Activated naive CD4-positive, alpha-beta T cell (primary cell): ENCODE results near the gene PPARG.
"Not testable (repeated sequence)": the region's sequence is repeated elsewhere in the genome, so short reads cannot be mapped to it uniquely, and the experiment has no call there.

Experiments used
- DNase-seq, 4 experiments: peaks; one replicate each; lab custom pipeline; 2025; lab: John Stamatoyannopoulos, UW

PPARG gene

GRCh38 chr3:12442654-12443501, 154.0 kb downstream of the PPARG start:
- no peak for DNase-seq

DNA sequence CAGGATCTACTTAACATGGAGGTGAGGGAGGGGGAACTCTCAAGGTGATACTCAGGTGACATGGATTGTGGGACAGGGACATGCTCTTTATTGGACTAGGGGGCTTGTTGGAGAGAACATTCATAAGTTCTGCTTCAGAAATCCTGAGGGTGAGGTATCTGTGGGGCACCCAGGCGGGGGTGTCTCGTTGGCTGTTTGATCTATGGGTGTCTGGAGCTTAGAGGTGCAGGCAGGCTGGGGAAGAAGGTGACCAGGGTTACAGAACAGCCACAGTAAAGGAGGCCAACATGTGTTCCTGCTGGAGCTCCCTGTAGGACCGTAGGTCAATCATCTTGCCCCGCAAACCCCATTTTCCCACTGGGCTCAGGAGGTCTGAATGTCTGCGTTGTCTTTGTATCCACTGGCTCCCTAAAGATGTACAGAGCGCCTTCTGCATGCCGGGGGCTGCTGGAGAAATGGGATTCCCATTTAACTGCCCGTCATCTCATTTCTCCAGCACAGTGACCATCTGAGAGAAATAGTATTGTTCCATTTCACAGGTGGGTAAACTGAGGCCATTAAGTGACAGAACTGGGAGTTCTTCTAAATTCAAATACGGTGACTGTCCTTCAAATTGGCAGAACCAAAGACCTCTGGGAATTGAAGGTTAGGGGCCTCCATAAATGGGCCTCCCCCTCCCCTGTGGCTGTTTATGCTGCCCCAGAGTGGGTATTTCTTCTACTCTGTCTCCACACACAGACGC, 155.1 kb downstream of the PPARG start:
- no peak for DNase-seq

DNA sequence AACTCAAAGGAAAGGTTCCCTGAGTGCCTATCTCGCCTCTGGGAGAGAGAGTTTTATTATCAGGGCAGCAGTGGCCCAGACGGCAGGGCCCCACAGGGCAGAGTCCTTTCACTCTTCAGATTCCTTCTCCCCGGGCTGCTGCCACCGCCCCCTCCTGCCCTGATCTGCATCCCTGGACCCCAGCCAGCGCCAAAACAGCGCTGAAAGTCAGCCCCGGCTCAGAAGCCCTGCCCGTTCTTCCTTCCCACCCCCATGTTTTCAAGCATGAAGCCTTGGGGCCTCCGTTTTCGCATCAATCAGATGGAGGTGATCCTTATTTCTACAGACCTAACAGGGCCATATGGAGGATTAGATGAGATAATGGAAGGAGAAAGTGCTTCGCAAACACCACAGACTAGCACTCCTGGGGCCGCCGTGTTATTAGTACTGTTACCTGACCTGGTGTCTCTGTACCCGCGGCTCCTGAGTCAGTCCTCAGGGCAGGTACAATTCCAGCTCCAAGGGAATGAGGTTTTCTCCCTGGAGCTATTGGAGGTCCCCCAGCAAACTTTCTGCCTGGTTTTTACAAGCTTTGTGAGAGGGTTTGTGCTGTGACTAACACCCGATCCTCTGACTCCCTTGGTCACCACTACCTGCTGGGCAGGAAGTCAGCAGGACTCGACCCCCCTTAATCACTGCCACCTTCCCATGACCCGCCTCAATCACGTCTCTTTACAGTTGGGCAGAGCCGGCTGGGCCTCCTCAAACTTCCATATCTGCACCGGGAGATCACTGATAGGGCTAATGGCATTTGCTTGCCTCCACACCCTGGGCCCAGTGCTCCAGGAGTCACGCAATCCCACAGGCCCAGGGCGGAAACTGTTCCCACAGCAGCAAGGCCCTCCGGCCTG, 156.0 kb downstream of the PPARG start:
- no peak for DNase-seq

- no peak for DNase-seq
Measured at GRCh38 chr3:12445523-12446240, 156.8 kb downstream of the PPARG start.

DNA sequence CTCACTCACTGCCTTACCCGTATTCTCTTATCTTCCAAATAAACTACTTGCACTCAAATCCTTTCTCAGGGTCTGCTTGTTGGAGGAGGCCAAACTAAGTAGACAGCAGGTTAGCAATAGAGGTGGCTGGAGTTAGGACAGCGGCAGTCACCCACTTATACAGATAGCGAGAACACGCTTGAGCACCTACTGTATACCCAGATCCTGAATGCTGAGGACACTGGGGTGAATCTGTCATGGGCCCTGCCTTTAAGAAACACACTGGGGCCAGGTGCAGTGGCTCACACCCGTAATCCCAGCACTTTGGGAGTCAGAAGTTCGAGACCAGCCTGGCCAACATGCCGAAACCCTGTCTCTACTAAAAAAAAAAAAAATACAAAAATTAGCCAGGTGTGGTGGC, 157.4 kb downstream of the PPARG start:
- no peak for DNase-seq

- DNase-seq, result no peak
Measured at GRCh38 chr3:12447075-12447474, 158.2 kb downstream of the PPARG start.

- DNase-seq, result not testable (repeated sequence)
Measured at GRCh38 chr3:12448404-12449202, 159.7 kb downstream of the PPARG start.

DNA sequence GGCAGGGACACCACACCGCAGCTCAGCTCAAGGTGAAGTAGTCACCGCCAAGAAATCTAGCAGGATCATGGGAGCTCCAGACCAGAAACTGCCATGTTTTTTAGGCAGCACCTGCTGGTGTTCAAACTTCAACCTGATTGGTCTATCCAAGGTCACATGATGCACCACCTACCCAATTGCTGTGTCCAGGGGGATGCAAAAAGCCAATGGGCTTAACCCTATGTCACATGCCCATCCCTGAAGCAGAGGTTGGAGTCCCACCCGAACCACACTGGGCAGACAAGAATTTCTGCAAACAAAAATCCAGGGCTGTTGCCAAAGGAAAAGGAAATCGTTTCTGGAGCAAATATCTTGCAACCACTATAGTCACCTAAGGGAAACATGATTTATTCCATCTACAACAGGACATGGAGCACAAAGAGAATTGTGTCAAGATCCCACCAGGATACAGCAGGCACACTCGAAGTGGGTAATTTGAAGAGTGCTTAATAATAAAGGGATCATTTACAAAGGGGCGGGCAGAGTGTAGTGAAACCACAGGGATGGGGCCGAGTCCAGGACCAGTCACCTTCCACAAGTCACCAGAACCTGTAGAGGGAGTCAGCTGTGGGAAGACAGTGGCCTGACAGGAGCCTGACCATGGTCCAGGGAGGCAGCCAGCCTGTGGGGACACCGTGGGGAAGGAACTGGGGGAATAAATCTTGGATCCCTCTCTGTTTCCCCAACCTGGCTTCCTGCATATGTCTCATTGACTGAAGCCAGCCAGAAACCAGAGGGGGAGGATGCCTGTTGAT, 161.2 kb downstream of the PPARG start:
- no peak for DNase-seq

DNA sequence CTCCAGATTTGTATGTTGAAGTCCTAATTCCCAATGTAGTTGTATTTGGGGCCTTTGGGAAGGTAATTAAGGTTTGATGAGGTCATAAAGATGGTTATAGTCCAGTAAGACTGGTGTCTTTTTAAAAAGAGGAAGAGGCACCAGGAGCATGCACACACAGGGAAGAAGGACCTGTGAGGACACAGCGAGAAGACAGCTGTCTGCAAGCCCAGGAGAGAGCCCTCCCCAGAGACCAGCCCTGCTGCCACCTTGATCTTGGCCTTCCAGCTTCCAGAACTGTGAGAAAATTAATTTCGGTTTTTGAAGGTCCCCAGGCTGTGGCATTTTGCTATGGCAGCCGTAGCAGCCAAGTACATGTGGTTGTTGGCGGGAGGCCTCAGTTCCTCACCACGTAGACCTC, 162.6 kb downstream of the PPARG start:
- no peak for DNase-seq

GRCh38 chr3:12451960-12452359, 163.1 kb downstream of the PPARG start:
- no peak for DNase-seq

DNA sequence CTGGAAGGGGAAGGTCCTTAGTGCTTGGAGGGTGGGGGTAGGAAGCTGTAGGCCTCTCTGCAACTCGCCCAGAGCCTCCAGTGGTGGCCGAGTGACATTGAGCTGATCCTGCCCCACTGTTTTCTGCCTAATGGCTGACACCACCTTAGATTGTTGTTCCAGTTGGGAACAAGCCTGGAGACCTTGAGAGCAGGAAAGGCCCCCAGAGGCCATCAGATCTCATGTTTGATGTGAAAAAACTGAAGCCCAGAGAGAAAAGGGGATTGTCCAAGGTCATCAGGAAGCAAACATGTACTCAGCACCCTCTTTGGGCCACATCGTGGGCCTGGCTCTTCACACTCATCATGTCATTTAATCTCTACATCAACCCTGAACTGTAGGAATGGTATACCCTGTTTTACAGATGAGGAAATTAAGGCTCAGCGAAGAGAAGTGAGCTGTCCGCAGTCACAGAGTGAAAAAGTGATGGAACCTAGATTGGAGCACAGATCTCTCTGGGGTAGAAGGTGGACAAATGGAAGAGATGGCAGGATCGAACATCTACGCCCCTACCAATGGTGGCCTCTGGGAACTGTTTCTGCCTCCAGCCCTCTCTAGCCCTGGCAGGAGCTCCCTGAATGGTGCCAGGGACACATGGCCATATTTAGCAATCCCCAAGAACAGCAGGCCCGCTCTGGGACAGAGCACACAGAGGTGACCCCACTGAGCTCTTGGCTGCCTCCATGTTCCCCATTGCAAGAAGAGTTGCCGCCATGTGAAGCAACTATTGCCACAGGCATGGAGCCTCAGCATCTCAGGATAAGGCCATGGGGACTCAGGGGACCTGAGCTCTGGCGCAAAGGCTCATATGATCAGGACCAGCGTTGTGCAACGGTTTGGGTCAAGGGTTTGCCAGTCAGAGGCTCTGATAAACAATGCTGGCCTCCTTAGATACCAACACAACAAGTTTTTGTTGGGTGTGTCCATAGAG, 163.8 kb downstream of the PPARG start:
- no peak for DNase-seq

GRCh38 chr3:12454076-12454815, 165.4 kb downstream of the PPARG start:
- DNase-seq, result no peak

DNA sequence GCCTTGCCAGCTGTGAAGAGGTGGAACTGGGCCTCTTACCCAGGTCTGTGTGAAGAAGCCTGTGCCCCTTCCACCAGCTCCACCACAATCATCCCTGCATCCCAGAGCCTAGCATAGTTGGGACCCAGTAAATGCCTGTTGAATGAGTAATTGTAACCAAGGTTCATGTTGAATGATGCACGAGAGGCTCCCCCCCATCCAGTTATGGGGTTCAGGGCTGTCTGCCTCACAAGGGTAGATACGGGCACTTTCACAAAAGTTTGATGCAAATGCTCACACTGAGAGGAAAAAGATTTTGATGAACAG, 165.9 kb downstream of the PPARG start:
- DNase-seq, result no peak

DNA sequence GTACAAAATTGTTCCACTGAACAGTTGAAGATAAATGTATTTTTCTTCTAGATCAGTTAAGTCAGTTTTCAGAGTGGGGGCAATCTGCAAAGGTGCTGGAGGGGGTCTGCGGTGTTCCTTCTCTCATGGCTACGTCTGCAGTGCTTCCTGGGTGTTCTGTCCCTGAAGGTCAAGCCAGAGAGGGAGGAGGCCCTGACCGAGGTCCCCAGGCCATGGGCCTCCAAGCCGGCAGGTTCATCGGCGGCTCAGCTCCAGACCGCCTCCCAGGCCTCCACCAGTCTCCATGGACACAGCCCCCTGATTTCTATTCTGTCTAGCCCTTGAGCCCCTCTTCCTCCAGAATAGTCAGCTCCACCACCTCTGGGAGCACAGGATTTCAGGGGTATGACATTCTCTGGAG, 166.9 kb downstream of the PPARG start:
- DNase-seq, result no peak

DNA sequence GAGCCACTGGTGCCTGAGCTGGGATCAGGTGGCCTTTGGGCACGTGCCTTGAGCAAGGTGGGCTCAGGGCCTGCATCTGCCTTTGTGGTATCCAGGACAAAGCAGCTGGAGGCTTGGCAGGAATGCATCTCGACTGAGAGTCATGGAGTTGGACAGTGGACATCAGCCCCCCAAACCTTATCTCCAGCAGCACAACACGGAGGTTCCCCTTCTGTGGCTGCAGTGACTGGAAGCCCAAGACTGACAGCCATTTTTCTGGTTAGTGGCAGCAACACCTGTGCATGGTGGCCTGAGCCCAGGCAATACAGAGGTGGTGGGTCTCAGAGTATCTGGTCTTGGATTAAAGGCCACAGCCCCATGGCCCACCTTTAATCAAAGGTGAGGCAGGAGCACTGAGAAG, 167.6 kb downstream of the PPARG start:
- no peak for DNase-seq

DNA sequence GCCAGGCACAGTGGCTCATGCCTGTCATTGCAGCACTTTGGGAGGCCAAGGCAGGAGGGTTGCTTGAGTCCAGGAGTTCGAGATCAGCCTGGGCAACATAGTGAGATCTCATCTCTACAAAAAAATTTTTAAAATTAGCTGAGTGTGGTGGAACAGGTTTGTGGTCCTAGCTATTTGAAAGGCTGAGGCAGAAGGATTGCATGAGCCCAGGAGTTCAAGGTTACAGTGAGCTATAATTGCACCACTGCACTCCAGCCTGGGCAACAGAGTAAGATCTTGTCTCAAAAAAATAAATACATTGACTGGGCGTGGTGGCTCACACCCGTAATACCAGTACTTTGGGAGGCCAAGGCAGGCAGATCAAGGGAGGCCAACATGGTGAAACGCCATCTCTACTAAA, 168.5 kb downstream of the PPARG start:
- not testable (repeated sequence) for DNase-seq

- no peak for DNase-seq
Measured at GRCh38 chr3:12458901-12459300, 170.0 kb downstream of the PPARG start.

- DNase-seq, result no peak
Measured at GRCh38 chr3:12460127-12460526, 171.3 kb downstream of the PPARG start.
